CD4-positive, alpha-beta T cell treated with Interleukin-1 beta for 1 hour (primary cell): ENCODE results near the gene TANGO2.

Experiments
- DNase-seq, 2 donors: peaks; one replicate each; pipeline ENCODE4 v3.0.0-alpha.2; 2020 to 2022

Gene TANGO2

DNA sequence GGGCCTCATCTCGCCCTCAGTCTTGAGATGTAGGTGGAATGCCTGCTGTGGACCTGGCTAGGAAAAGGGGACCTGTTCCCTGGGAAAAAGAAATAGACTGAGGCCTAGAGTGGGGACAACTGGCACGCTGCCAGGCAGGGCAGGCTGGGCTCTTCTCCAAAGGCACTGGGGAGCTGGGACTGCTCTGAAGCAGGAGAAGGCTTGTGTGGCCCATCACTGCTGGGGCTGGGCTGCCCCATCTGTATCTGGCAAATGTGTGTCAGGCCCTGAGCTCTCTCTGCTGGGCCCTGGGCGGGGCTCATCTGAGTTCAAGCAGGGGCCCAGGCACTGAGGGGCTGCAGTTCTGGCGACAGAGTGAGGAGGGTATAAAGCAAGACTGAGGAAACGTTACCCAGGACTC, 37.2 kb upstream of the TANGO2 start:
- DNase-seq, result no peak

DNA sequence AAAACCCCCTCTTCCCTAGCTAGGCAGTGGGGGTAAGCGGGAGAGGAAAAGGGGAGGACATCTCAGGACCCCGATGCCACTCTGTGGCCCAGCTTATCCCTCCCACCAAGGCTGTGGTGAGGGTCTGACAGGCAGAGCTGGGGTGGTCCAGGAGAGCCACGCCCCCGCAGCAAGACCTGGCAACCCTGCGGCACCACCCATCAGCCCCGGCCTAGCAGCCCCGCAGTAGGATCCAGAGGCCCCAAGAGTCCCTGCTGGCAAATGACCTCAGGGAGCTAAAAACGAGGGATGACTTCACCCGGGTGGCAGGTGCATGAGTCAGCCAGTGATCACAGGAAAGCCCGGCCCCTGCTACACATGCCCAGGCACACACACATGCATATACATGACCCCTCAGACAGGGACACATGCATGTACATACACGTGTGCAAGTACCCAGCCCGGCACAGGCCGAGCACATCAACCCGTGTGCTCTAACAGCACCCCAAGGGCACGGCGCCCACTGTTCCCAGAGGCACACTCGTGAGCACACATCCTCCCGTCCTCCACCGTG, 36.6 kb upstream of the TANGO2 start:
- DNase-seq, result no peak

- no peak for DNase-seq
Observed at GRCh38 chr22:19984851-19985811, 35.8 kb upstream of the TANGO2 start.

DNA sequence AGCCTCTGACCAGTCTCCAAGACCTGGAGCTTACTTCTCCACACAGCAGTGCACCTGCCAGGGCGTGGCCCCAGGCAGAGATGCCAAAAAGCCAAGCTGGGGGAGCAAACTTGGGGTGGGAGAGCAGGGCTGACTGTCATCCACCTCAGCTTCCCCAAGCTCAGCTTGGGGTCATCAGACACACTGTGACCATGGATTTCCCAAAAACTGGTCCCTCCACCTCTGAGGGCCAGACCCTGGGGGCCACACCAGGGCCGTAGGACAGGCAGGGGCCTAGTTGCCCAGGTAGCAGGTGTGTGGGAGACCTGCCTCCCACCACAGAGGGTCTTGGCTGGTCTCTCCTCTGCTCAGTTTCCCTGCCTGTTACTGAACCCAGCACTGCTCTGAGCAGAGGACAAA, 34.9 kb upstream of the TANGO2 start:
- DNase-seq, result no peak

- peak; percentile 64 to 68 for DNase-seq
Observed at GRCh38 chr22:19986410-19987341, 34.2 kb upstream of the TANGO2 start.

DNA sequence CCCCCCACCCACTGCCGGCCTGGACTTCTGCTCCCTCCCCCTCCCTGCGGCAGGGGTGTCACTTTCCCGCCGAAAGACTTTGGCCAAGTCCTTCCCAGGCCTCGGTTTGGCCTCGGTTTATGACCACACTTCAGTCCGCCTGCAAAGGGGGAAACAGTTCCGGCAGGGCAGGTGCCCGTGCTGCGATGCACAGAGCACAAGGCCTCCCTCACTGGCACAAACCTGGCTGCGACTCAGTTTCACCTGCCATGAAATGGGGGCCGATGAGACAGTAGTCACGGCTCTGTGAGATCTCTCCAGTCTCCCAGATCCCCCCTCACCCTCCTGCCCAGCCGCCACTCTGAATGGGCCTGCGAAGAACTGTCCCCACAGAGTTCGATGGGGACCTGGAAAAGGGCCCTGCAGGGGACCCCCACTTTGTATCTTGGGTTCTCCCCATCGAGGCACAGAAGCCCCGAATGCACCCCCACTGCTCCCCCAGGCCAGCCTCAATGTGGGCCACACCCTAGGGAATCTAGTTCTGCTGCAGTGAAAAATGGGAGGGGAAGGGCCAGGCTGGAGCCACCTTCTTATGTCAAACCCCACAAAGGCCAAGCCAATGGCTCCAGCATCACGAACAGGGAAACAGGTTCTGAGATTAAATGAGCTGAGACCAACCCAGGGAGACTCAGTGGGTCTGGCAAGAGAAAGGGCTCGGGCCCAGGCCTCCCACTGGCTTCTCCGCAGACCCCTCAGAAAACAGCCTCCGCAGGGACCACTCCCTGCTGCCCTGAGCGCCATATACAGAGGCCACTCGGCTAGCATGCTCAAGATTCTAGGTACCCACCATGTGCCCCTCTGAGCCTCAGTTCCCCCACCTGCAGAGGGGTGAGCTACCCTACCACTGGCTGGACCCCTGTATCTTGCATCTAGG, 33.3 kb upstream of the TANGO2 start:
- DNase-seq, result no peak

DNA sequence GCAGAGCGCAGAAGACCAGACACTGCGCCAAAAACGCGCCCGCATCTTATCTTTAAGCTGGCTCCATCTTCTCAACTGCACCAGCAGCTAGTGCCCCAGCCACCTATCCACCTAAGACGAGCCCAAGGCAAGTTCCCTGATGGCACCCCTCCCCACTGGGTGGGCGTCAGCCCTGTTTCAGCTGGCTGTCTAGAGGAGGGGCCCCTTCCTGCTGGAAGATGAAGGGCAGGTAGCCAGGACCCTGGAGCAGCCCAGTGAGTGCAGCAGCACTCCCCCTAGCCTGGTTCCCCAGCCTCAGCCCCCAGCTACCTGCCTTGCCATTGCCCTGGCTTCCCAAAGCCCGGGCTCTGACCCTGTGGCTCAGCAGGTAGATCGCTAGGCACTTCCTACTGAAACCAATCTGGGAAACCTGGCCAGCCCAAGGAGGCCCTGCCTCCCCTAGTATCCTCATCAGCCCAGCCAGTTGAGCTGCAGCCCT, 32.5 kb upstream of the TANGO2 start:
- DNase-seq, result no peak

DNA sequence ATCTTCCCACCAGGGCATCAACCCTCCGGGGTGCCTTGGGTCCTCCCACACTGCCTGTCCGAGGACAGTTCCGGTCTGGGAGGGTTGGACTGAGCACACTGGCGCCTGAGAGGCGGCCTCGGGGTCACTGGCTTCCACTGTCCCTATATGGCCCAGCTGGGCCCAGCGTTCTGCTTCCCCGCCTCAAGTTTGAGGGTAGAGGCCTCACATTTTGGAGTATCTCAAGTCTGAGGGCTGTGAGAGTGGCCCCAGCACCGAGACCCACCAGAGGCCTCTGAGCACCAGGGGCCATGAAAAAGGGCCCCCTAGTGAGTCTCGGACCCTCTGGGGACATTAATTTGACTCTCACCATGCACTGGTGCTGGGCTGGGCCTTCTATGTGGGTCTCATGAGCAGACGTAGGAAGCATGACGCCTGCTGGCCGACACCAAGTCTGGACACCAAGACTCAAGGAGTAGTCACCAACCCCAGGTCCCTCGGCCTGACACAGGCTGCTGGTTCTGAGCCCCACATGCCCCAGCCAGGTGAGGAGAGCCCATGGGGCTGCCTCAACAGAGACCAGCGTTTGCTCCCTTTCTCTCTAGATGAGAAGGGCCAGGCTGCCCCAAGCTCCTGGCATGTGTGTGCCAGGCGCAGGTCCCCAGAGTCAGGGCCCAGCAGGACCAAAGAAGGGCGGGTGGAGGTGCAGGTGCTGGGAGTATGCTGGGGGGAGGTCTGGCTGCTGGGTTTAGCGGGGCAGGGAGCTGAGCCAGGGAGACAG, 31.8 kb upstream of the TANGO2 start:
- DNase-seq, result no peak

DNA sequence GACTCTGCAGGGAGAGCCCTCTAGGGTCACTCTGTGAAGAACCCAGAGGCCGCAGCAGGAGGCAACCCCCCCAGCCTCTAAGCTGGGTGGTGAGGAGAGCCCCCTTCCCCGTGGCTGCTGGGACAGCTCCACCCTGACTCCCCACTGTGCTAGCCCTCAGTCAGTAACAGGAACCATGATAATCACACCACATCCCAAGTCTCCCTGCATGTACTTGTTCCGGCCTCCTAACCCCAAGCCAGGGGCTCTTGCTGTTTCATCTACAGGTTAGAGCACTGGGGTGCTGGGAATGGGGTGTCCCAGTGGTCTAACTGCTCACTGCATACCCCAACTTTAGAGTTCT, 31.2 kb upstream of the TANGO2 start:
- DNase-seq, result no peak

DNA sequence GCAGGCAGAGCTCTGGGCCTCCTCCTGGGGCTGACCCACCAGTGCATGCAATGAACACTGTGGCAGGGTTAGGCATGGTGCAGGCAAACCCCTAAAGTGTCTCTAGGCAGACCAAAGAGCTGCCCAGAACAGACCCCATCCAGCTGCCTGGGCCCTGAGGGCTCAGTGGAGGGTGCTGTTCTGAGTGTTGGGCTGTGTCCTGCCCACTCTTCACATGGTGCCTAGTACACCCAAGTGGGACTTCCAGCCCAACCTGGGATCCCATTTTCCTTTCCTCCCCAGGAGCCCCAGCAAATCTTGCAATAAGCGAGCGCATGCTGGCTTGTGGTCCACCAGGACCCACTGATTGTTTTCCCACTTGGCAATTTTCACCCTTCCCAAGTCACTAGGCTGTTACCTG, 30.7 kb upstream of the TANGO2 start:
- no peak for DNase-seq

DNA sequence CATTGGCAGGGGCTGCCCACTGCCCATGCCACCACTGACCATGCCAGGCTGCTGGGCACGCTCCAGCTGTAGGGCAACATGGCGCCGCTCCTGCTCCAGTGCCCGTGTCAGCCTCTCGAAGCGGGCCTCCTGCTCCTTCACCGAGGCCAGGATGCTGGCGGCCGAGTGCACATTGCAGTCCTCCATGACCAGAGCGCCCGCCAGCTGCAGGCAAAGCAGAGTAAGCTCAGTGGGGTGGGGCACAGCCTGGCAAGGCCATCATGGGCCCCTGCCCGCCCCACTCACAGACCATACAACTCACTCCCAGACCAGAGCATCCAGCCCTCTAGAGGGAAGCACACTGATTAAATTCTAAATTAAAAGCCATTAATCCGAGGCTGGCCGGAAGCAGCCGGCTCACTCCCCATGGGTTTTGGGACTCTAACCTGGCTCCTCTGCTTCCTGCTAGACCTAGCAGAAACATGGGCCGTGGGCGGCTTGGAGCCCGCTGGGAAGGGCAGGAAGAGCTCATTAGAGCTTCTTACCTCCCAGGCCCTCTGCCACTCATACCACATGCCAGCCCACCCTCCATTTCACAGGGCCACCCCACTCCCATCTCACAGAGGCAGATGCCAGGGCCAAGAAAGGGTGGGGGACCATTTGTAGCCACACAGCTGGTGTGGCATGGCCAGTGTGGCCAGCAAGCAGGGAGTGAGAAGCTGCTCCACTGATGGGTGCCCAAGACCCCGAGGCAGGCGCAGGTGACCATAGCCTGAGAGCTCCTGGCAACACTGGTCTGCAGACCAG, 30.1 kb upstream of the TANGO2 start:
- no peak for DNase-seq

GRCh38 chr22:19991395-19991644, 29.6 kb upstream of the TANGO2 start:
- no peak for DNase-seq

DNA sequence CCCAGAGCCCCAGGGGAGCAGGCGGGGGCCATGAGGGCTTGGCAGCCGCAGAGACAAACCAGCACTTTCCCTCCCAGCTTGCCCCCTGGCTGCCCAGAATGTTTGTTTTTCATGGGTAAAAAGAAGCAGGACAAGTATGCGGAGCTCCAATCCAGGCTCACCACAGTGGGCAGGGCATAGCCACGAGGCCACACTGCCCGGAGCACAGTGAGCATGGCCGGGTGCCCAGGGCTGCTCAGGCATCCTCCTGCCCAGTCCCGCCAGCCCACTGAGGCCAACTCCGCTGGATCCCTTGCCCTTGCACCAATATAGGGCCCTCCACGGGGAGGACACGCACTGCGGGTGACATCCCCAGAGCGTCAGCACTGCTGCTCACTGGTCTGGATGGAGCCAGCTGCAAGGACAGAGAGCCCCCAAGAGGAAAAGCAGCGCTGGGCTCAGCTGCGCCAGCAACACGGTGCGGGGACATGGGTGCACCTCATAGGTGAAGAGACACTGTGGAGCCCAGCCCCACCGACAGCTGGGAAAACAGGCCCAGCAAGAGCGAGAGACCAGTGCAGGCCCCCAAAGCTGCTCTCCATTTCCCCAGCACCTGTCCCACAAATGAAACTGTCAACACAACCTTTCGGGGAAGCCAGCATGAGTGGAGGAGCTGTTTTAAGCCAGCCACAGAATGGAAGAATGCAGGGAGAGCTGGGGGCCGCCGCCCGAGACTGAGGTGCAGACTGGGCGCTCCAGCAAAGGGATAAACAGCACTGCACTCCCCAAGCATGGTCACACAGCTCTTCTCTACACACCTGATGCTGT, 29.1 kb upstream of the TANGO2 start:
- no peak for DNase-seq

GRCh38 chr22:19992481-19992911, 28.4 kb upstream of the TANGO2 start:
- no peak for DNase-seq

DNA sequence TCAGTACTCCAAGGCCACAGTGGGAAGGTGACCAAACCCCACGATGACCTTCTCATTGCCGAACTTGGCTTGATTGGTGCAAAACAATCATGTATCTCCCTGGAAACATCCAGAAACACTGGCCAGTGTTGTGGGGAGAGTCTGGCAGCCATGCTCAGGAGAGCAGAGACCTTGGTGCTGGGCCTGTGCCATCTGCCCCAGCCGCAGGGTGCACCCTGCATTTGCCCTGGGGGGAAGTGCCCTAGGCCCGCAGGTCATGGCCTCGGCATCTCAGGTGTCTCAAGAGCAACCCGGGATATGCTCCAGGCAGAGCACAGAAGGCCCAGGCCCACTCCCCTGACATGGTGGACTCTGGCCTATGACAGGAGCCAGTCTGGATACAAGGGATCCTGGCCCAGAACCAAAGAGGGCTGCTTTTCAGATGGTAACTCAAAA, 28.0 kb upstream of the TANGO2 start:
- DNase-seq, result no peak

DNA sequence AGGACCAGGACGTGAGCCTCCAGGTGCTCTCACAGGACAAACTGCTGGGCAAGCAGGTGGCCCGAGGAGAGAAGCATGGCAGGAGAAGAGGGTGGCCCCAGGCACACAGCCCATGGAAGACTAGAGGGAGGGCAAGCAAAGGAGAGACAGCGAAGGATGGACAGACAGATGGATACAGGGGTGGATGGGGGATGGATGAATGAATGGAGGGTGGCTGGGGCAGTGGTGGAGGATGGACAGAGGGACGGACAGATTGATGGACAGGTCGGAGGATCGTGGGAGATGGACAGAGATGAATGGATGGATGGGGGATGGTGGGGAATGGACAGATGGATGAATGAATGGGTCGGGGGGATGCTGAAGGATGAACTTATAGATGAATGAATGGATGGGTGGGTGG, 27.0 kb upstream of the TANGO2 start:
- DNase-seq, result no peak

GRCh38 chr22:19994851-19995610, 25.9 kb upstream of the TANGO2 start:
- no peak for DNase-seq

DNA sequence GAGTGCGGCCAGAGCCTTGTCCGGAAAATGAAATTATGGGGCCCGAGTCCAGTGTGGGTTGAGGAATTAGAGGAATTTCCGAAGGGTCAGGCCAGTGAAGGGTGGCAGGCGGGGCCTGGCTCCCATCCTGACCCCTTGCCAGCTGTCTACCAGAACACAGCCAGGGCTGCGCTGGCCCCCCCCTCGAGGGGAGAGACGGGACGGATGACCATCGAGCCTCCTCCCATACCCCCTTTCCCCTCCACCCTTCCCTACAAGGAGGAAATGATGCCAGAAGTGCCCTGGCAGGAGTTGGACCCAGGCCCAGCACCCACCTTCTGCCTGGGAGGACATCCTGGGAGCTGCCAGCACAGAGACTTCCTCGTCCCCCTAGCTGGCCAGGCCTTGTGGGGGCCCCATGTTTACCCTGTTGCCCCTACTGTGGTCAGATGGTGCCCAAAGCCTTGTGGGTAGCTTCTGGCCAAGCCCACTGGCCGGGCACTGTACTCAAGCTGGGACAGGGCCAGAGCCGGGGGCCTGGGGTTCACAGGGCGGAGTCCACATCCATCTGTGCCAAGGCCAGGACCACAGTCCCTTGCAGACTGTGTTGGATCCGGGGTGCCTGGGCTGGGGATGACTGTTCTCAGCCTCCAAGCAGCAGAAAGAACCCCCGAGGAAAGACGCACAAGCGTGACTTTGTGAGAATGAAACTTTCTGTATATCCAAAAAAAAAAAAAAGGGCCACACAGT, 25.1 kb upstream of the TANGO2 start:
- DNase-seq, result no peak
